Measurements from ENCODE around the gene DTWD2. TPM values are rescaled to one million over a fixed set of nuclear protein-coding genes. Genes with fewer than 3 reads are reported as not detected.
A peak's percentile ranks its signal among the peaks of the same experiment; 100 is the strongest.

Gene DTWD2
- total RNA-seq (2014; rRNA removed; shearing (Covaris generic)): 15.4 TPM in 2 replicates
- polyA plus RNA-seq (2016; fragmentation: Nextera tagmentation; extraction: Ambion mirVana): 4.1 and 4.4 TPM in 2 replicates
- long read RNA-seq, partial matches to known transcripts: 0 of 5 reads
- long read RNA-seq, other reads (novel, unspliced or antisense): 3 of 5 reads

GRCh38 chr5:118987988-118988865, at the start of gene DTWD2:
Gene DTWD2 (minus strand): TSS chr5:118988547. CDS start chr5:118988511, 36 bp downstream.
- Mint-ChIP-seq H3K9me3 (peaks cover 12% of the 10 kb centered on the region; the same call in 2 of the 3 replicates), H3K4me3 (peak within 1 kb of the TSS; percentile 69), H3K36me3 (ENCODE audit: low read depth) (peaks cover 6% of the 10 kb centered on the region), H3K27ac (no peak within 1 kb of the TSS; the same call in 1 of the 2 replicates), H3K4me1 (peaks cover 13% of the 10 kb centered on the region), H3K27me3 (ENCODE audit: insufficient read depth, low read depth, poor library complexity) (peaks cover 6% of the 10 kb centered on the region)
- Histone ChIP-seq H3K4me1 (ENCODE audit: insufficient read depth) (peaks cover 8% of the 10 kb centered on the region; the same call in 1 of the 2 replicates), H3F3A (replicated peaks; ENCODE audit: low read depth) (no peaks in the 10 kb centered on the region), H3K27ac (ENCODE audit: low read depth) (peak within 1 kb of the TSS; percentile 83; the same call in 1 of the 2 replicates), H3K9me2 (ENCODE audit: insufficient read depth) (no peaks in the 10 kb centered on the region), H2AFZ (peak within 1 kb of the TSS; percentile 84), H3K79me2 (replicated peaks; ENCODE audit: insufficient read depth) (no peaks in the 10 kb centered on the region), H3K4me2 (peak within 1 kb of the TSS; percentile 76), H3K36me3 (ENCODE audit: insufficient read depth) (no peaks in the 10 kb centered on the region), H4K20me1 (replicated peaks; ENCODE audit: insufficient read depth) (no peaks in the 10 kb centered on the region), H3K27me3 (ENCODE audit: insufficient read depth) (no peaks in the 10 kb centered on the region), H3K4me3 (peak within 1 kb of the TSS; percentile 73)
- TF ChIP-seq NANOG (IDR thresholded peaks at IDR 0.05; ENCODE audit: borderline replicate concordance): 0 out of 2 replicates have a peak, but pooled peaks have one; percentile 7
- TF ChIP-seq CTCF (conservative IDR thresholded peaks at IDR 0.05; ENCODE audit: low read depth in 2 of 2): peak; percentile 79 to 90
- peak; percentile 77 for TF ChIP-seq CREB1 (CRISPR knock-in tag; IDR thresholded peaks at IDR 0.05; ENCODE audit: low read depth)
- peak; percentile 72 for TF ChIP-seq POLR2AphosphoS5 (IDR thresholded peaks at IDR 0.05; ENCODE audit: low read depth)
- TF ChIP-seq ZNF462 (CRISPR knock-in tag; IDR thresholded peaks at IDR 0.05): no peak
- ATAC-seq (peak; percentile 99), DNase-seq (ENCODE audit: low spot score) (peak; percentile 97)
